HG03039 (cell line): ENCODE data around the gene POFUT2.
"Not testable (repeated sequence)": the region's sequence is repeated elsewhere in the genome, so short reads cannot be mapped to it uniquely, and the experiment has no call there.

Experiments
- ATAC-seq: cut with Tn5 transposase; IDR thresholded peaks from one replicate; pipeline ENCODE4 v1.9.1; 2021; ENCODE audit warnings: mild to moderate bottlenecking, moderate library complexity; ENCODE audit not compliant: unreplicated experiment

Gene POFUT2

GRCh38 chr21:45312296-45312695 is 24.6 kb upstream of the POFUT2 start:
- ATAC-seq: no peak

GRCh38 chr21:45310459-45310858 is 22.8 kb upstream of the POFUT2 start:
- no peak for ATAC-seq

DNA sequence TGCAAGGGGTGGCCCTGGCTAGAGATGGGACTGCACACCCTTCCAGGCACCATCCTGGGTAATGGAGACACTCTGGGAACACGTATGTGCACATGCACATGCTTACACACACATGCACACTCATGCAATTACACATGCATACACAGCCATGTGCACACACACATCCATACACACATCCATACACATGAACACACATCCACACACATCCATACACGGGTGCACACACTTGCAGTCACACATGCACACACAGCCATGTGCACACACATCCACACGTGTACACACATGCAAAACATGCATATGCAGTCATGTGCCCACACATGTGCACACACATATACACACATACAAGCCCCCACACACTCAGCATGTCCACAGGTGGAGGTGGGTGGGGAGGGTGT is 22.3 kb upstream of the POFUT2 start:
- no peak for ATAC-seq

- no peak for ATAC-seq
Observed at GRCh38 chr21:45309069-45309986, 21.6 kb upstream of the POFUT2 start.

- no peak for ATAC-seq
Observed at GRCh38 chr21:45308194-45309068, 20.7 kb upstream of the POFUT2 start.

- ATAC-seq: not testable (repeated sequence)
Observed at GRCh38 chr21:45307597-45308158, 20.0 kb upstream of the POFUT2 start.

DNA sequence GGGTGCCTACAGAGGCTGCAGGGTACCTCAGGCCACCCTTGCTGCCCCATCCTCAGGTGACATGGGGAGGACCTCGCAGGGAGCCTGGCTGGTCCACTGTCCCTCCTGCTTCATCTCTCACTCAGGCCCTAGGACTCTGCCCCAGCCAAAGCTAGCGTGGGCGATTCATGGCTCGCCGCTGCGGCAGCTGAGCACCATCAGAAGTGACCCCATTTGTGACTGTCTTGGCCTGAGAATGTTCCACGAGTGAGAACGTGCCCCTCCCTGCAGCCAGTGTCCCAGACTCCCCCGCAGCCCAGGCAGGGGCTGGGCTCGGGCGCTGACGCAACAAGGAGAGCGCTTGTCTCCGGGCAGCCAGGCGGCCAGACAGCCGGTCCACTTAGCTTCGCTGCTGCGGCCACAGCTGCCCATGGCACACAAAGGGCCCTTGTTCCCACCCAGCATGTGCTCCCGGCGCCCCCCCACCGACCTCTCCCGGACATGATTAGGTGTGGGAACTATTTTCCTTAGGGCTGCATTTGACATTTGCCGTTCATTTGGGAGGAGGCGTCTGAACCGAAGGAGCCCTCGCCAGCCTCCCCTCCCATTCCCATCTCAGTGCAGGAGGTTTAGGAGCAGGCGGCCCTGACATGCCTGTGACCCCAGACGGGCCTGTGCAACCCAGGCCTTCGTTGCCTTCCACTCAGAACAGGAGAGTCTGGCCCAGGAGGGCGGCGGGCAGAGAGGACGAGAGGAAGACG is 19.3 kb upstream of the POFUT2 start:
- ATAC-seq: no peak

GRCh38 chr21:45306453-45306831 is 18.7 kb upstream of the POFUT2 start:
- no peak for ATAC-seq

DNA sequence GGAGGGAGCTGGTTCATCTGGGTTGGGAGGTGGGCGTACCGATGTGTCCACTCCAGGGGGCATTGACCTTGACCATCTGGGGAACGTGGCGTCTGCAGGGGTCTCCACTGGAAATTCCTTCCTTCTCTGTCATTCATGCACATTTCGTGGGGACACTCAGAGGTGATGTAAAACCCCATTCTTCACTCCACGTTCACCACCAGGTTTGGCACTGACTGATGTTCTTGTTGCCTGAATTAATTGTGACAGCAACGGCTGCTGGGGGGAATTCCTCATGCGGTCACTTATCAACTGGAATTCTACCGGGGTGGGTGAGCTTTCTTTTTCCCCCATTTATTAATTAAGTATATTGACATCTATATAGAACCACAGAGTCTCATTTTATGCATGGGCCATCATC is 18.1 kb upstream of the POFUT2 start:
- ATAC-seq: no peak

- no peak for ATAC-seq
Observed at GRCh38 chr21:45304945-45305344, 17.2 kb upstream of the POFUT2 start.

GRCh38 chr21:45304476-45304830 is 16.8 kb upstream of the POFUT2 start:
- ATAC-seq: no peak

DNA sequence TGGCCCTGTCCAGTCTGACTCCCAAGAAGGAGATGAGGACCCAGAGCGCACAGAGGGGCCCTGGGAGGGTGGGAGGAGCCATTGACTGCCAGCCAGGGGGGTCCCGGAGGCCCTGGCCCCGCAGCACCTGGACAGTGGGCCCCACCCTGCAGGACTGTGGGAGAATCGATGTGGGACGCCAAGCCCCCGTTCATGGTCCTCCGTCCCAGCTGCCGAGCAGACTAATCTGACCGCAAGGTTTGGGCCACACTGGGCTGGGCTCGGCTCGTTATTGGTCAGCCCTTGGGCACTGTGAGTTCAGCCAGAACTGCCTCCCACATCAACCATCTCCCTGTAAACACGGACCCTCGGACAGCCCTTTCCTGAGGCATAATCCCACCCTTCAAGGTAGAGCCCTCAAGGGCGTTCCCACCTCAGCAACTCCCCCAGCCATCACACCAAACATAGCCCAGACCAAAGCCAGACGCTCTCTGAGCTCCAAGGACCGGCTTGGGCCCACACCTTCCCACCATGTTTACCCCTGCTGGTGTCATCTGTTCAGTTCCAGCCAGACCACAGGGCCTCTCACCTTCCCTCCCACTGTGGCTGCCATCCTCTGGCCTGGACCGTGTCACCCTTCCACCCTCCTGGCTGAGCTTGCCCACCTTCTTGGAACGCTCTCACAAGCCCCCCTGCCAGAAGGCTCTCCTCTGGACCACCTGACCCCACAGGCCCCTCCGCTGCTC is 16.2 kb upstream of the POFUT2 start:
- no peak for ATAC-seq

- ATAC-seq: no peak
Observed at GRCh38 chr21:45303091-45303615, 15.5 kb upstream of the POFUT2 start.

GRCh38 chr21:45302082-45303061 is 14.7 kb upstream of the POFUT2 start:
- ATAC-seq: no peak

DNA sequence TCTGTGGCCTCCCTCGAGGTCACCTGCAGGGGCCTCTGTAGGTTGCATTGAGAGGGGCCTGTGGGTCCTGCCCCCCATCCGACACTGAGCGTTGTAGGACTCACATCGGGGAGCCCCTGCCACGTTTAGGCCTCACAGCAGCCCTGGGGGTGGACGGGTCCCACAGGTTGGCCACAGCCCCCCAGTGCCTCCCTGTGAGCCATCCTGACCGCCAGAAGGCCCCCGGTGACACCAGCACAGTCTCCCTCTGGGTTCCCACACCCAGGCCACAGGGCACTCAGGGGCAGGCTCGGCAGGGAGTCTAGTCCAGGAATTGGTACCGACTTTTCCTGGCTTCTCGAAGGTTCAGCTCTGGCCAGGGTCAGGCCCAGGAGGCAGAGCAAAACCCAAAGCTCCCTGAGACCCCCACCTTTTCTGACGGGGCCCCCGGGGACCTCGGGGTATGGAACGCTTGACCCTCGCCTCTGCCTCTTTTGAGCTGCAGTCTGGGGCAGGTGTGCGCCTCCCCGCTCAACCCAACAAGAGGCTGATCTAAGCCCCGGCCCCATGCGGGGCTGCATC is 13.9 kb upstream of the POFUT2 start:
- ATAC-seq: no peak

- ATAC-seq: no peak
Observed at GRCh38 chr21:45300786-45301520, 13.3 kb upstream of the POFUT2 start.

GRCh38 chr21:45299864-45300785 is 12.4 kb upstream of the POFUT2 start:
- no peak for ATAC-seq
